Neural cell (in vitro differentiated cells): ENCODE data around the gene ARHGEF1. TPM values are rescaled to one million over a fixed set of nuclear protein-coding genes. Genes with fewer than 3 reads are reported as not detected.

Experiments used
- H2AFZ ChIP-seq: fragments of 200-600, 300-800 bp; sonication (generic), shearing (Covaris generic); 2 replicates; pipeline ENCODE4 v1.6.0; 2014; ENCODE audit warnings: low read depth, mild to moderate bottlenecking, antibody characterized with exemption, low read length, moderate library complexity
- H3F3A ChIP-seq: fragments of 200-600 bp; shearing (Covaris generic); 2 replicates; pipeline ENCODE4 v1.6.1; 2016; ENCODE audit warnings: mild to moderate bottlenecking, moderate library complexity, mixed read lengths, antibody characterized with exemption, low read length; ENCODE audit not compliant: insufficient read depth, poor library complexity, severe bottlenecking
- H3K27ac ChIP-seq: fragments of 200-600, 300-800 bp; sonication (generic), shearing (Covaris generic); 2 replicates; pipeline ENCODE4 v1.5.1; 2014; ENCODE audit warnings: mild to moderate bottlenecking, low read length, moderate library complexity
- H3K27me3 ChIP-seq: fragments of 300-800, 200-600 bp; sonication (generic), shearing (Covaris generic); 2 replicates; pipeline ENCODE4 v1.6.0; 2014; ENCODE audit warnings: mild to moderate bottlenecking, low read depth, low read length, moderate library complexity; ENCODE audit not compliant: insufficient read depth
- H3K36me3 ChIP-seq: fragments of 300-800, 200-600 bp; sonication (generic), shearing (Covaris generic); 2 replicates; pipeline ENCODE4 v1.5.1; 2014; ENCODE audit warnings: mild to moderate bottlenecking, antibody characterized with exemption, low read length, moderate library complexity; ENCODE audit not compliant: insufficient read depth
- H3K4me2 ChIP-seq: fragments of 300-800, 200-600 bp; sonication (generic), shearing (Covaris generic); 2 replicates; pipeline ENCODE4 v1.6.0; 2014; ENCODE audit warnings: mild to moderate bottlenecking, low read length
- H3K4me3 ChIP-seq: fragments of 300-800, 200-600 bp; sonication (generic), shearing (Covaris generic); 2 replicates; pipeline ENCODE4 v1.5.1; 2014; ENCODE audit warnings: mild to moderate bottlenecking, low read length, moderate library complexity
- H3K79me2 ChIP-seq: fragments of 200-600 bp; shearing (Covaris generic); replicated peaks from 2 replicates; pipeline ENCODE4 v1.6.0; 2014; ENCODE audit warnings: mild to moderate bottlenecking, low read length, moderate library complexity; ENCODE audit not compliant: insufficient read depth
- H3K9ac ChIP-seq: fragments of 300-800, 200-600 bp; sonication (generic), shearing (Covaris generic); 2 replicates; pipeline ENCODE4 v1.6.1; 2016; ENCODE audit warnings: mild to moderate bottlenecking, low read length, mixed read lengths
- H3K9me2 ChIP-seq: fragments of 200-600 bp; shearing (Covaris generic); 2 replicates; pipeline ENCODE4 v1.6.1; 2016; ENCODE audit warnings: mild to moderate bottlenecking, low read length, mixed read lengths; ENCODE audit not compliant: insufficient read depth
- H3K9me3 ChIP-seq: fragments of 200-600, 300-800 bp; sonication (generic), shearing (Covaris generic); 2 replicates; pipeline ENCODE4 v1.6.1; 2016; ENCODE audit warnings: mild to moderate bottlenecking, mixed run types, low read length, moderate library complexity, mixed read lengths
- H4K20me1 ChIP-seq: fragments of 200-600 bp; shearing (Covaris generic); 2 replicates; pipeline ENCODE4 v1.6.1; 2016; ENCODE audit warnings: mild to moderate bottlenecking, mixed run types; ENCODE audit not compliant: insufficient read depth
- EP300 ChIP-seq: fragments of 450-650 bp; conservative IDR thresholded peaks from 2 replicates; pipeline ENCODE4 v1.6.1; 2014; ENCODE audit warnings: antibody characterized with exemption, mild to moderate bottlenecking, moderate library complexity; ENCODE audit not compliant: poor library complexity, severe bottlenecking
- EZH2 ChIP-seq: fragments of 200-600, 300-800 bp; shearing (Covaris generic), sonication (generic); IDR thresholded peaks from 2 replicates; pipeline ENCODE4 v1.6.1; 2014; ENCODE audit warnings: antibody characterized with exemption, low read length, borderline replicate concordance, mild to moderate bottlenecking; ENCODE audit not compliant: insufficient read depth, poor library complexity, severe bottlenecking
- MXI1 ChIP-seq: fragments of 450-650 bp; conservative IDR thresholded peaks from 2 replicates; pipeline ENCODE4 v1.6.1; 2014; ENCODE audit warnings: antibody characterized with exemption, mild to moderate bottlenecking; ENCODE audit not compliant: poor library complexity, severe bottlenecking
- POLR2AphosphoS5 ChIP-seq: IDR thresholded peaks from 2 replicates; pipeline ENCODE4 v1.6.1; 2012
- RAD21 ChIP-seq: fragments of 450-650 bp; conservative IDR thresholded peaks from 2 replicates; pipeline ENCODE4 v1.6.1; 2014; ENCODE audit warnings: antibody characterized with exemption, mild to moderate bottlenecking, moderate library complexity
- SMC3 ChIP-seq: fragments of 450-650 bp; conservative IDR thresholded peaks from 2 replicates; pipeline ENCODE4 v1.6.1; 2014; ENCODE audit warnings: antibody characterized with exemption, mild to moderate bottlenecking, moderate library complexity; ENCODE audit not compliant: poor library complexity
- TAF1 ChIP-seq: IDR thresholded peaks from 2 replicates; pipeline ENCODE4 v1.6.1; 2012; ENCODE audit warnings: low read depth
- polyA plus RNA-seq: library from polyadenylated mRNA; depleted of rRNA; stranded (reverse); fragments of >200 nt; gene quantifications from 2 replicates; pipeline ENCODE4 v1.2.3, GENCODE V29; 2014
- TF ChIP-seq, protein P1 (sequence below): IDR thresholded peaks from 2 replicates; pipeline ENCODE4 v1.6.1; 2012; ENCODE audit warnings: borderline replicate concordance
- TF ChIP-seq, protein P2 (sequence below): fragments of 450-650 bp; IDR thresholded peaks from 2 replicates; pipeline ENCODE4 v1.5.1; 2014; ENCODE audit warnings: antibody characterized with exemption, mild to moderate bottlenecking, moderate library complexity; ENCODE audit not compliant: poor library complexity, severe bottlenecking

The ARHGEF1 gene
- polyA plus RNA-seq, 1 donor from 2014 or later = 12.0 TPM

DNA sequence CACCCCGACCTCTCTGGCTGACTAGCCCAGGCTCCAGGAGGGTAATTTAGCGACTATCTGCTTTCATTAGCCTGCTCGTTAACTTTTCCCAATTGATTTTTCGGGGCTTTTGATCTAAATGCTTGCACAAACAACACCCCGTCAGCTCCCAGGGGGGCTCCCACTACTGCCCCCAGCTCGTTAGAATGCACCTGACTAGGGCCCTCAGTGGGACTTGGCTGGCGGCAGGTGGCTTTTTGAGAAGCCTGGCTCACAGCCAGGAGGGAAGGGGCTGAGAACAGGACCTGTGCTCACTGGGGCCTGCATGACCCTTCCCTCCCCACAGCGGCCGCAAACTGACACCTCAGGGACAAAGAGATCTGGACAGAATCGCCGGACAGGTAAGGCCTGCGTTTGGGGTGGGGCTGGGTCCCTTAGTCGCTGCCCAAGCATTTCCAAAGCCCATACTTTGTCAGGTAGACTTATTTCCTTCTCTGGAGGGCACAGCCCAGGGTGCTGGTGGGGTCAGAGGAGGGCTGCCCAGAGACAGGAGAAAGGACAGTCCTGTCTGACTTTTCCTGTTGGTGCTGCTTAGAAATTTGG lies 13.5 kb upstream of the ARHGEF1 start:
- Histone ChIP-seq H3K9me3 (no peaks in the 10 kb centered on the region), H2AFZ (no peak overlapping the region), H3K4me2 (no peak overlapping the region), H3K27ac (no peak overlapping the region), H3K79me2 (peaks cover 3% of the 10 kb centered on the region), H3F3A (no peaks in the 10 kb centered on the region), H4K20me1 (no peaks in the 10 kb centered on the region), H3K9me2 (no peaks in the 10 kb centered on the region), H3K4me3 (no peak overlapping the region), H3K9ac (no peak overlapping the region), H3K27me3 (no peaks in the 10 kb centered on the region), H3K36me3 (no peaks in the 10 kb centered on the region)
- TF ChIP-seq, protein P1, sequence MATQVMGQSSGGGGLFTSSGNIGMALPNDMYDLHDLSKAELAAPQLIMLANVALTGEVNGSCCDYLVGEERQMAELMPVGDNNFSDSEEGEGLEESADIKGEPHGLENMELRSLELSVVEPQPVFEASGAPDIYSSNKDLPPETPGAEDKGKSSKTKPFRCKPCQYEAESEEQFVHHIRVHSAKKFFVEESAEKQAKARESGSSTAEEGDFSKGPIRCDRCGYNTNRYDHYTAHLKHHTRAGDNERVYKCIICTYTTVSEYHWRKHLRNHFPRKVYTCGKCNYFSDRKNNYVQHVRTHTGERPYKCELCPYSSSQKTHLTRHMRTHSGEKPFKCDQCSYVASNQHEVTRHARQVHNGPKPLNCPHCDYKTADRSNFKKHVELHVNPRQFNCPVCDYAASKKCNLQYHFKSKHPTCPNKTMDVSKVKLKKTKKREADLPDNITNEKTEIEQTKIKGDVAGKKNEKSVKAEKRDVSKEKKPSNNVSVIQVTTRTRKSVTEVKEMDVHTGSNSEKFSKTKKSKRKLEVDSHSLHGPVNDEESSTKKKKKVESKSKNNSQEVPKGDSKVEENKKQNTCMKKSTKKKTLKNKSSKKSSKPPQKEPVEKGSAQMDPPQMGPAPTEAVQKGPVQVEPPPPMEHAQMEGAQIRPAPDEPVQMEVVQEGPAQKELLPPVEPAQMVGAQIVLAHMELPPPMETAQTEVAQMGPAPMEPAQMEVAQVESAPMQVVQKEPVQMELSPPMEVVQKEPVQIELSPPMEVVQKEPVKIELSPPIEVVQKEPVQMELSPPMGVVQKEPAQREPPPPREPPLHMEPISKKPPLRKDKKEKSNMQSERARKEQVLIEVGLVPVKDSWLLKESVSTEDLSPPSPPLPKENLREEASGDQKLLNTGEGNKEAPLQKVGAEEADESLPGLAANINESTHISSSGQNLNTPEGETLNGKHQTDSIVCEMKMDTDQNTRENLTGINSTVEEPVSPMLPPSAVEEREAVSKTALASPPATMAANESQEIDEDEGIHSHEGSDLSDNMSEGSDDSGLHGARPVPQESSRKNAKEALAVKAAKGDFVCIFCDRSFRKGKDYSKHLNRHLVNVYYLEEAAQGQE = no peak
- TF ChIP-seq RAD21 (no peak), MXI1 (no peak), TAF1 (no peak), EZH2 (no peak), SMC3 (no peak), EP300 (no peak), POLR2AphosphoS5 (no peak)
- TF ChIP-seq, protein P2, sequence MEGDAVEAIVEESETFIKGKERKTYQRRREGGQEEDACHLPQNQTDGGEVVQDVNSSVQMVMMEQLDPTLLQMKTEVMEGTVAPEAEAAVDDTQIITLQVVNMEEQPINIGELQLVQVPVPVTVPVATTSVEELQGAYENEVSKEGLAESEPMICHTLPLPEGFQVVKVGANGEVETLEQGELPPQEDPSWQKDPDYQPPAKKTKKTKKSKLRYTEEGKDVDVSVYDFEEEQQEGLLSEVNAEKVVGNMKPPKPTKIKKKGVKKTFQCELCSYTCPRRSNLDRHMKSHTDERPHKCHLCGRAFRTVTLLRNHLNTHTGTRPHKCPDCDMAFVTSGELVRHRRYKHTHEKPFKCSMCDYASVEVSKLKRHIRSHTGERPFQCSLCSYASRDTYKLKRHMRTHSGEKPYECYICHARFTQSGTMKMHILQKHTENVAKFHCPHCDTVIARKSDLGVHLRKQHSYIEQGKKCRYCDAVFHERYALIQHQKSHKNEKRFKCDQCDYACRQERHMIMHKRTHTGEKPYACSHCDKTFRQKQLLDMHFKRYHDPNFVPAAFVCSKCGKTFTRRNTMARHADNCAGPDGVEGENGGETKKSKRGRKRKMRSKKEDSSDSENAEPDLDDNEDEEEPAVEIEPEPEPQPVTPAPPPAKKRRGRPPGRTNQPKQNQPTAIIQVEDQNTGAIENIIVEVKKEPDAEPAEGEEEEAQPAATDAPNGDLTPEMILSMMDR = no peak

DNA sequence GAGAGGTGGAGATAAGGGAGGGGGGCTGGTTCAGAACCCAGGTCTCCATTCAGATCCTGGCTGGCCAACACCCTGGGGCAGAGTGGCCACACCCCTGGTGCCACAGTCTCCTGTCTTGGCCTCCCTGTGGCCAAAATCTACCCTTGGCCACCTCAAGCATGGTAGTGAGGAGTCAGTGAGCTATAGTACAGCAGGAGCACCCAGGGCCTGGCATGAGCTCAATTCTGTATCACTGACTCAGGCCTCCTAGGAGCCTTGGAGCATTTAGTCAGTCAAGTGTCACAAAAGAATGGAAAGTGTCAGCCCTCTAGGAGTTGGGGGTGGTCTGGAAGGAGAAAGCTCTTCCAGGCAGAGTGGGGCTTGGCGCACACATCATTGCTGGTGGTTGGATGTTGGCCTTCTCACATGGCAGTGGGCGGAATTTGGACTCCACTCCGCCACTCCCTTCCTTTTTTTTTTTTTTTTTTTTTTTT lies 12.5 kb upstream of the ARHGEF1 start:
- no peaks in the 10 kb centered on the region for H3F3A ChIP-seq
- no peak overlapping the region for H3K4me3 ChIP-seq
- no peaks in the 10 kb centered on the region for H3K36me3 ChIP-seq
- no peaks in the 10 kb centered on the region for H3K79me2 ChIP-seq
- no peak overlapping the region for H3K27ac ChIP-seq
- no peaks in the 10 kb centered on the region for H4K20me1 ChIP-seq
- TF ChIP-seq TAF1 = no peak
- no peak for TF ChIP-seq POLR2AphosphoS5
- no peak for TF ChIP-seq RAD21
- TF ChIP-seq, protein P2 = no peak
- TF ChIP-seq EP300 = no peak
- no peak for TF ChIP-seq EZH2
- H3K9me2 ChIP-seq = no peaks in the 10 kb centered on the region
- no peak overlapping the region for H3K4me2 ChIP-seq
- no peak overlapping the region for H2AFZ ChIP-seq
- H3K9me3 ChIP-seq = no peaks in the 10 kb centered on the region
- H3K27me3 ChIP-seq = no peaks in the 10 kb centered on the region
- H3K9ac ChIP-seq = no peak overlapping the region
